HG03097 (cell line): ENCODE measurements around the gene LMAN2L.

Experiments used
- ATAC-seq: cut with Tn5 transposase; IDR thresholded peaks from one replicate; pipeline ENCODE4 v1.9.1; 2021; ENCODE audit not compliant: unreplicated experiment, low FRiP score

Gene LMAN2L

DNA sequence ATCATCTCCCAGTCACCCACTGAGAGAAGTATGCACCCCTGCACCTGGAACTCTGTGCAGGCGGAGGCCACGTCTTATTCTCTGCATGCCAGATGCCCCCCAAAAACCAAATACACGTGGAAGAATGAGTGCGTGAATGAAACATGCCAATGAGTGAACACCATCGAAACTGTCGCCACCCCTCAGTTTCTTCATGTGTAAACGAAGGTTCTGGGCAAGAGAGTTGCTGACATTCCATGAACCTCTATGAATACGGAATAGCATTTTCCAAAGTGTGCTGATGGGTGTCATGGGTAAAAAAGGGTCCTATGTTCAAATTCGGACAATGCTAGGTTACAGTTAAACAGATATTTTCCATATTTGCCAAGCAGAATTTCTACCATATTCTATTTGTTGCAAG, 77.5 kb downstream of the LMAN2L start:
- no peak for ATAC-seq

DNA sequence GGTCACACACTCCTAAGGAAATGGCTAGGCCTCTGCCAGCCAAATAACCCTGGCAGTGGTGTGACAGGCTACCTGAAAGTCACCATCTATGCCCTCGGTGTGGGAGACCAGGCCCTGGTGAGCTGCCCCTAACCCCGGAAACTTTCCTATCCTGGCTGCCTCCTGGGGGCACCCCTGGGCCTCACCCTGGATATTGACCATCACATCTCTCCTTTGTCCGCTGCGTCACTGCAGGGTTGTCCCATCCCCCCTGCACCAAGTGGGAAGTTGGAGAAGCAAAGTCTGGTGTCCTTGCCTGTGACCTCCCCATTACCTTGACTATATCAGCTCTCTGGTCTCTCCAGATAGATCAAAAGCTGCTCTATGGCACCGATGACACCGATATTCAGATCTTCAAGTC, 78.5 kb downstream of the LMAN2L start:
- no peak for ATAC-seq

DNA sequence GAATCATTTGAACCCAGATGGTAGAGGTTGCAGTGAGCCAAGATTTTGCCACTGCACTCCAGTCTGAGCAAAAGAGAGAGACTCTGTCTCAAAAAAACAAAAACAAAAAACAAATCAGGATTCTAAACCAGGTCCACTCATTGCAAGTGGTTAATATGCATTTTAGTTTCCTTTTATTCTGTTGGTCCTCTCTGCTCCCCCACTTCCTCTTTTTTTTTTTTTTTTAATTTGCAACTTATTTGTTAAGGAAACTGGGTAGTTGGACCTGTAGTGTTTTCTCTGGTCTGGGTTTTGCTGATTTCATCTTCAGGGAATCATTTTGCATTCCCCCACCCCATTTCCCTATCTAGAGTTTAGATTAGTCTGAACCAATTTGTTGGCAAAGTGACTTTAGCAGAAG, 83.3 kb downstream of the LMAN2L start:
- no peak for ATAC-seq
